PC-9 (cell line): Measurements from ENCODE around the gene CUL9. TPM values are rescaled to one million over a fixed set of nuclear protein-coding genes. Genes with fewer than 3 reads are reported as not detected.

Source experiments
- BruUV-seq: library from RNA; stranded (reverse); fragments of 400-500 nt; replicated peaks from 2 replicates; lab custom pipeline; 2021; lab: Mats Ljungman, UMichigan
- CTCF ChIA-PET: fragments of 300-600 bp; sonication (Branson Sonifier 250); formaldehyde crosslinking; loops from one replicate; lab custom pipeline; 2022; ENCODE audit warnings: antibody characterized with exemption; lab: Charles Lee
- POLR2A ChIA-PET: fragments of 300-600 bp; sonication (Branson Sonifier 250); formaldehyde crosslinking; loops from one replicate; lab custom pipeline; 2022; ENCODE audit warnings: antibody characterized with exemption; ENCODE audit not compliant: unreplicated experiment; lab: Charles Lee
- DNase-seq, 2 experiments: peaks; one replicate each; pipeline versions ENCODE4 v3.0.0 to v3.0.0-alpha.2; 2015 to 2022; ENCODE audit warnings: mixed read lengths in 1 of 2
- H2AFZ ChIP-seq: fragments of 200-600 bp; sonication (generic); 2 replicates; pipeline ENCODE4 v1.8.1; 2017; ENCODE audit warnings: antibody characterized with exemption
- H3F3A ChIP-seq: fragments of 200-600 bp; sonication (generic); 2 replicates; pipeline ENCODE4 v1.8.1; 2017; ENCODE audit warnings: antibody characterized with exemption, mild to moderate bottlenecking, low read depth; ENCODE audit not compliant: insufficient read depth
- H3K27ac ChIP-seq: fragments of 200-600 bp; sonication (generic); 2 replicates; pipeline ENCODE4 v1.6.1; 2016; ENCODE audit warnings: mixed run types
- H3K27me3 ChIP-seq: fragments of 200-600 bp; sonication (generic); 2 replicates; pipeline ENCODE4 v1.6.1; 2016; ENCODE audit warnings: low read depth, mixed run types; ENCODE audit not compliant: insufficient read depth
- H3K36me3 ChIP-seq: fragments of 200-600 bp; sonication (generic); 2 replicates; pipeline ENCODE4 v1.6.1; 2016; ENCODE audit warnings: low read depth, mixed run types
- H3K4me1 ChIP-seq: fragments of 200-600 bp; sonication (generic); replicated peaks from 2 replicates; pipeline ENCODE4 v1.6.1; 2016; ENCODE audit warnings: mixed run types; ENCODE audit not compliant: insufficient read depth
- H3K4me2 ChIP-seq: fragments of 200-600 bp; sonication (generic); 2 replicates; pipeline ENCODE4 v1.6.1; 2017; ENCODE audit warnings: mixed run types
- H3K4me3 ChIP-seq: fragments of 200-600 bp; sonication (generic); 2 replicates; pipeline ENCODE4 v1.6.1; 2016; ENCODE audit warnings: mixed run types
- H3K79me2 ChIP-seq: fragments of 200-600 bp; sonication (generic); 2 replicates; pipeline ENCODE4 v1.6.1; 2017; ENCODE audit warnings: low read depth, mixed run types
- H3K9me2 ChIP-seq: fragments of 200-600 bp; sonication (generic); 2 replicates; pipeline ENCODE4 v1.8.1; 2017; ENCODE audit warnings: mild to moderate bottlenecking; ENCODE audit not compliant: insufficient read depth
- H3K9me3 ChIP-seq: fragments of 200-600 bp; sonication (generic); 2 replicates; pipeline ENCODE4 v1.8.1; 2016; ENCODE audit warnings: low read depth; ENCODE audit not compliant: insufficient read depth
- H4K20me1 ChIP-seq: fragments of 200-600 bp; sonication (generic); 2 replicates; pipeline ENCODE4 v1.8.1; 2017; ENCODE audit not compliant: insufficient read depth
- EZH2 ChIP-seq: fragments of 200-600 bp; sonication (generic); IDR thresholded peaks from 2 replicates; pipeline ENCODE4 v1.8.0; 2017; ENCODE audit warnings: antibody characterized with exemption, low read depth
- intact Hi-C: fragments of 100-400 bp; cut with micrococcal nuclease; formaldehyde crosslinking; loops from one replicate; pipeline ENCODE4 v1.10.0; 2022; ENCODE audit not compliant: unreplicated experiment
- total RNA-seq: library from RNA; stranded (reverse); gene quantifications from 2 replicates; pipeline ENCODE4 v1.2.3, GENCODE V29; 2021
- TF ChIP-seq, protein P1 (sequence below): fragments of 200-600 bp; sonication (generic); conservative IDR thresholded peaks from 2 replicates; pipeline ENCODE4 v1.6.1; 2017; ENCODE audit warnings: mixed run types, antibody characterized with exemption, mild to moderate bottlenecking, moderate library complexity

Gene CUL9
- total RNA-seq, 1 experiment from 2014 or later = 52.8 TPM

DNA sequence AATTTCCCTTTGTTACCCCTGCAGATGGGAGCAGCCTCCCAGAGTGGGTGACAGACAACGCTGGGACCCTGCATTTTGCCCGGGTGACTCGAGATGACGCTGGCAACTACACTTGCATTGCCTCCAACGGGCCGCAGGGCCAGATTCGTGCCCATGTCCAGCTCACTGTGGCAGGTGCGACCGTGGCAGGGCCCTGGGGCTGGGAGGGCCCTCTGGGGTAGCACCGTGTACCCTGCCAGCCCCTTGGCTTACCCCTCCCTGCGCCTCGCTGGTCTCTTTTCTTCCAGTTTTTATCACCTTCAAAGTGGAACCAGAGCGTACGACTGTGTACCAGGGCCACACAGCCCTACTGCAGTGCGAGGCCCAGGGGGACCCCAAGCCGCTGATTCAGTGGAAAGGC, 40.4 kb upstream of the CUL9 start:
- peaks cover 6% of the 10 kb centered on the region; the same call in 1 of the 2 replicates for H3F3A ChIP-seq
- no peaks in the 10 kb centered on the region for H3K4me1 ChIP-seq
- intact Hi-C loops = loop anchor here (5.0 kb wide), 1 partner anchor 129 kb away; the partner anchor contains the start of genes KLHDC3 and MEA1
- no peak overlapping the region for H3K4me3 ChIP-seq
- TF ChIP-seq EZH2 = no peak
- no peak overlapping the region for H3K27ac ChIP-seq
- H3K9me3 ChIP-seq = no peaks in the 10 kb centered on the region
- POLR2A ChIA-PET = no interaction called here
- no peaks in the 10 kb centered on the region for H3K79me2 ChIP-seq
- no peak overlapping the region for H3K4me2 ChIP-seq
- no peaks in the 10 kb centered on the region for H4K20me1 ChIP-seq
- BruUV-seq = no TSS peak
- DNase-seq = no peak
- H2AFZ ChIP-seq = no peak overlapping the region
- CTCF ChIA-PET = no interaction called here
- no peaks in the 10 kb centered on the region for H3K9me2 ChIP-seq
- no peaks in the 10 kb centered on the region for H3K36me3 ChIP-seq
- no peaks in the 10 kb centered on the region for H3K27me3 ChIP-seq

DNA sequence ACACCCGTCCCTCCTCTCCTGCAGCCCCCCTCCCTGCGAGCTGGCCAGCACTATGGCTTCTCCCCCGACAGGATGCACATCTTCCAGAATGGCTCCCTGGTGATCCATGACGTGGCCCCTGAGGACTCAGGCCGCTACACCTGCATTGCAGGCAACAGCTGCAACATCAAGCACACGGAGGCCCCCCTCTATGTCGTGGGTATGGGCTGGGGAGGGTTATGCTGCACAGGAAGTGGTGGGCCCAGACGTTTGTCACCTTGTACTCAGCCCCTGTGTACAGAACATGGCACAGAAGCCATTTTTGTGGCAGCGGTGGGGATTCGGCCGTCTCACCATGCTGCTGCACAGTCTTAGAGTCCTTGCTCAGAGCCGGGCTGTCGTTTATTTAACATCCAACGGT, 39.9 kb upstream of the CUL9 start:
- TF ChIP-seq, protein P1, sequence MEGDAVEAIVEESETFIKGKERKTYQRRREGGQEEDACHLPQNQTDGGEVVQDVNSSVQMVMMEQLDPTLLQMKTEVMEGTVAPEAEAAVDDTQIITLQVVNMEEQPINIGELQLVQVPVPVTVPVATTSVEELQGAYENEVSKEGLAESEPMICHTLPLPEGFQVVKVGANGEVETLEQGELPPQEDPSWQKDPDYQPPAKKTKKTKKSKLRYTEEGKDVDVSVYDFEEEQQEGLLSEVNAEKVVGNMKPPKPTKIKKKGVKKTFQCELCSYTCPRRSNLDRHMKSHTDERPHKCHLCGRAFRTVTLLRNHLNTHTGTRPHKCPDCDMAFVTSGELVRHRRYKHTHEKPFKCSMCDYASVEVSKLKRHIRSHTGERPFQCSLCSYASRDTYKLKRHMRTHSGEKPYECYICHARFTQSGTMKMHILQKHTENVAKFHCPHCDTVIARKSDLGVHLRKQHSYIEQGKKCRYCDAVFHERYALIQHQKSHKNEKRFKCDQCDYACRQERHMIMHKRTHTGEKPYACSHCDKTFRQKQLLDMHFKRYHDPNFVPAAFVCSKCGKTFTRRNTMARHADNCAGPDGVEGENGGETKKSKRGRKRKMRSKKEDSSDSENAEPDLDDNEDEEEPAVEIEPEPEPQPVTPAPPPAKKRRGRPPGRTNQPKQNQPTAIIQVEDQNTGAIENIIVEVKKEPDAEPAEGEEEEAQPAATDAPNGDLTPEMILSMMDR = no peak
- TF ChIP-seq EZH2 = no peak
- CTCF ChIA-PET = no interaction called here

DNA sequence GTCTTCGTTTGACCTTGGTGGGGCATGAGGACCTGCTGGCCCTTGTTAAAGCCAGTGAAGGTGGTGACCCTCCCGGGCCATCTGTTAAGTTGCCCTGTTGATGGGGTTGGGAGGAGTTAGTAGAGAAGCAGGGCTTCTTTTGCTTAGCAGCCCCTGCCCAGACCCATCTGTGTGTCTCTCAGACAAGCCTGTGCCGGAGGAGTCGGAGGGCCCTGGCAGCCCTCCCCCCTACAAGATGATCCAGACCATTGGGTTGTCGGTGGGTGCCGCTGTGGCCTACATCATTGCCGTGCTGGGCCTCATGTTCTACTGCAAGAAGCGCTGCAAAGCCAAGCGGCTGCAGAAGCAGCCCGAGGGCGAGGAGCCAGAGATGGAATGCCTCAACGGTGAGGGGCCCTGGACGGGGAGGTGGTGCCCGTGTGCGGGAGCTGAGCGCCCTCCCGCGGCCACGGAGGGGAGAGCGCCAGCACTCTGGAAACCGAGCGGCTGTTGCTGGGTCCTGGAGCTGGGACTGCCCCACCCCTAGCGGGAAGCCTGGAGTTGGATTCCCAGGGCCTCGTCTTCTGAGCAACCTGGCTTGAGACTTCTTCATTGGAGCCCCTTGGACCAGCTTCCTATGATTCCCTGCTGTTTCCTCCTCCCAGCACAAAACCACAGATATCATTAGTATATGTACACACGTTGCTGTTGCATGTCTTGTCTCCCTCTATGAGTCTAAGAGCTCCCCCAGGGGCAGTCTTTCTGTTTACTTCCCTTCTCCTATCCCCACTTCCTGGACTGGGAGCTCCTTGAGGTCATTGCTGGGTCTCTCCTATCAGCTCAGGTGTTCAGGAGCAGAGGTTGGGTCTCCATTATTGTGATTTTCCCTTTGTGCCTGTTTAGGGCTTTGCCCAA, 38.5 kb upstream of the CUL9 start:
- TF ChIP-seq, protein P1 = peak; percentile 94
- TF ChIP-seq EZH2 = no peak
- Histone ChIP-seq H3K27ac (no peak overlapping the region), H3F3A (peaks cover 6% of the 10 kb centered on the region; the same call in 1 of the 2 replicates), H3K9me3 (no peaks in the 10 kb centered on the region), H3K4me1 (no peaks in the 10 kb centered on the region), H2AFZ (no peak overlapping the region), H3K4me2 (no peak overlapping the region), H3K36me3 (no peaks in the 10 kb centered on the region), H3K27me3 (no peaks in the 10 kb centered on the region), H4K20me1 (no peaks in the 10 kb centered on the region), H3K9me2 (no peaks in the 10 kb centered on the region), H3K79me2 (no peaks in the 10 kb centered on the region), H3K4me3 (no peak overlapping the region)
- ChIA-PET POLR2A (interaction anchor here (0.5 kb wide), 1 partner anchor 68 kb away, joined by 10 read pairs; no protein-coding TSS in a partner anchor), CTCF (interaction anchor here (0.5 to 1.2 kb wide), 9 partner anchors 12 to 353 kb away, joined by 3 to 13 read pairs (median 3); partner anchors contain the start of genes CUL7, KLC4 and MRPL2)
- no TSS peak for BruUV-seq
- DNase-seq = peak; percentile 61 to 87
- intact Hi-C loops = loop anchor here (1.0 to 5.0 kb wide), 2 partner anchors 73 to 131 kb away; partner anchors contain the start of genes KLHDC3 and MEA1

More for the DNA sequence above, 39.9 kb upstream of the CUL9 start:
- intact Hi-C loops = loop anchor here (5.0 kb wide), 1 partner anchor 130 kb away; the partner anchor contains the start of genes KLHDC3 and MEA1
- Histone ChIP-seq H2AFZ (no peak overlapping the region), H3F3A (peaks cover 6% of the 10 kb centered on the region; the same call in 1 of the 2 replicates), H3K27me3 (no peaks in the 10 kb centered on the region), H3K9me2 (no peaks in the 10 kb centered on the region), H3K4me1 (no peaks in the 10 kb centered on the region), H3K4me3 (no peak overlapping the region), H3K27ac (no peak overlapping the region), H3K79me2 (no peaks in the 10 kb centered on the region), H3K4me2 (no peak overlapping the region), H3K36me3 (no peaks in the 10 kb centered on the region), H3K9me3 (no peaks in the 10 kb centered on the region), H4K20me1 (no peaks in the 10 kb centered on the region)
- no peak for DNase-seq
- no TSS peak for BruUV-seq
- POLR2A ChIA-PET = no interaction called here
